Large intestine (tissue), 12 donors: Measurements from ENCODE around the gene TMEM115. TPM values are rescaled to one million over a fixed set of nuclear protein-coding genes. Genes with fewer than 3 reads are reported as not detected.

Experiments used
- DNase-seq, 2 donors: peaks; one replicate each; pipeline versions ENCODE4 v3.0.0 to v3.0.0-alpha.2; 2013
- H3K27ac ChIP-seq: one replicate; pipeline ENCODE4 v1.5.1; 2013; ENCODE audit warnings: low read length
- H3K27me3 ChIP-seq: 2 replicates; pipeline ENCODE4 v1.6.1; 2013; ENCODE audit warnings: low read length; ENCODE audit not compliant: control insufficient read depth, insufficient read depth
- H3K36me3 ChIP-seq: 2 replicates; pipeline ENCODE4 v1.6.1; 2013; ENCODE audit warnings: low read length; ENCODE audit not compliant: control insufficient read depth, insufficient read depth
- H3K4me1 ChIP-seq: one replicate; pipeline ENCODE4 v1.6.1; 2013; ENCODE audit warnings: low read length; ENCODE audit not compliant: control insufficient read depth, insufficient read depth
- H3K4me3 ChIP-seq: one replicate; pipeline ENCODE4 v1.5.1; 2013; ENCODE audit warnings: low read length
- H3K9me3 ChIP-seq: one replicate; pipeline ENCODE4 v1.6.1; 2013; ENCODE audit warnings: mild to moderate bottlenecking, low read depth, low read length, moderate library complexity; ENCODE audit not compliant: control insufficient read depth
- WGBS: methylation state at CpG from one replicate; pipeline ENCODE4 v1.1.5; 2013; ENCODE audit warnings: low lambda C conversion rate; ENCODE audit not compliant: insufficient coverage; 5-methylcytosine and 5-hydroxymethylcytosine counted together
- long read RNA-seq, 11 donors: transcript quantifications; one replicate each; lab custom pipeline, GENCODE V29; 2026
- polyA plus RNA-seq: library from polyadenylated mRNA; unstranded; fragments of 120-200 nt; gene quantifications from one replicate; pipeline ENCODE4 v1.2.1, GENCODE V29; 2013

TMEM115 gene
- polyA plus RNA-seq, result 44.2 TPM
- long read RNA-seq, donor 1, transcript TMEM115-201 (2 exons, 2,197 nt), result major isoform, 14 of 20 reads
- long read RNA-seq, donor 1, partial matches to known transcripts, result 6 of 20 reads
- long read RNA-seq, donor 1, other reads (novel, unspliced or antisense), result 0 of 20 reads
- long read RNA-seq, donor 2, transcript TMEM115-201 (2 exons, 2,197 nt), result major isoform, 50 of 50 reads
- long read RNA-seq, donor 2, partial matches to known transcripts, result 0 of 50 reads
- long read RNA-seq, donor 2, other reads (novel, unspliced or antisense), result 0 of 50 reads
- long read RNA-seq, donor 3, result 0 reads
- long read RNA-seq, donor 4, transcript TMEM115-201 (2 exons, 2,197 nt), result major isoform, 5 of 5 reads
- long read RNA-seq, donor 4, partial matches to known transcripts, result 0 of 5 reads
- long read RNA-seq, donor 4, other reads (novel, unspliced or antisense), result 0 of 5 reads
- long read RNA-seq, donor 5, transcript TMEM115-201 (2 exons, 2,197 nt), result major isoform, 13 of 13 reads
- long read RNA-seq, donor 5, partial matches to known transcripts, result 0 of 13 reads
- long read RNA-seq, donor 5, other reads (novel, unspliced or antisense), result 0 of 13 reads
- long read RNA-seq, donor 6, transcript TMEM115-201 (2 exons, 2,197 nt), result major isoform, 33 of 33 reads
- long read RNA-seq, donor 6, partial matches to known transcripts, result 0 of 33 reads
- long read RNA-seq, donor 6, other reads (novel, unspliced or antisense), result 0 of 33 reads
- long read RNA-seq, donor 7, transcript TMEM115-201 (2 exons, 2,197 nt), result major isoform, 11 of 11 reads
- long read RNA-seq, donor 7, partial matches to known transcripts, result 0 of 11 reads
- long read RNA-seq, donor 7, other reads (novel, unspliced or antisense), result 0 of 11 reads
- long read RNA-seq, donor 8, transcript TMEM115-201 (2 exons, 2,197 nt), result major isoform, 43 of 49 reads
- long read RNA-seq, donor 8, partial matches to known transcripts, result 6 of 49 reads
- long read RNA-seq, donor 8, other reads (novel, unspliced or antisense), result 0 of 49 reads
- long read RNA-seq, donor 9, transcript TMEM115-201 (2 exons, 2,197 nt), result major isoform, 35 of 35 reads
- long read RNA-seq, donor 9, partial matches to known transcripts, result 0 of 35 reads
- long read RNA-seq, donor 9, other reads (novel, unspliced or antisense), result 0 of 35 reads
- long read RNA-seq, donor 10, transcript TMEM115-201 (2 exons, 2,197 nt), result major isoform, 32 of 32 reads
- long read RNA-seq, donor 10, partial matches to known transcripts, result 0 of 32 reads
- long read RNA-seq, donor 10, other reads (novel, unspliced or antisense), result 0 of 32 reads
- long read RNA-seq, donor 11, transcript TMEM115-201 (2 exons, 2,197 nt), result major isoform, 24 of 24 reads
- long read RNA-seq, donor 11, partial matches to known transcripts, result 0 of 24 reads
- long read RNA-seq, donor 11, other reads (novel, unspliced or antisense), result 0 of 24 reads

GRCh38 chr3:50358911-50359759, at the start of gene TMEM115:
Gene TMEM115, minus strand, starts transcription at chr3:50359521. Its CDS starts 458 bp downstream, at chr3:50359063.
- H3K4me1 ChIP-seq, result peaks cover 31% of the 10 kb centered on the region
- peak; percentile 98 to 99 for DNase-seq
- peak within 1 kb of the TSS; percentile 96 for H3K4me3 ChIP-seq
- H3K9me3 ChIP-seq, result peaks cover 6% of the 10 kb centered on the region
- H3K27me3 ChIP-seq, result no peaks in the 10 kb centered on the region
- no CpG with 5 or more reads among the region's 64 CpGs for WGBS
- peaks cover 31% of the 10 kb centered on the region for H3K36me3 ChIP-seq
- H3K27ac ChIP-seq, result peak within 1 kb of the TSS; percentile 73

GRCh38 chr3:50408443-50408944, 49.2 kb upstream of the TMEM115 start:
- Histone ChIP-seq H3K4me1 (no peaks in the 10 kb centered on the region), H3K27ac (no peak overlapping the region), H3K36me3 (no peaks in the 10 kb centered on the region), H3K9me3 (peaks cover 3% of the 10 kb centered on the region), H3K4me3 (no peak overlapping the region), H3K27me3 (peaks cover 10% of the 10 kb centered on the region)
- no peak for DNase-seq
- no CpG with 5 or more reads among the region's 15 CpGs for WGBS

GRCh38 chr3:50406487-50406886, 47.2 kb upstream of the TMEM115 start:
- no peak for DNase-seq
- peaks cover 3% of the 10 kb centered on the region for H3K9me3 ChIP-seq
- H3K27me3 ChIP-seq, result peaks cover 4% of the 10 kb centered on the region
- no peaks in the 10 kb centered on the region for H3K4me1 ChIP-seq
- H3K4me3 ChIP-seq, result no peak overlapping the region
- no peaks in the 10 kb centered on the region for H3K36me3 ChIP-seq
- WGBS, result no CpG with 5 or more reads among the region's 1 CpG
- H3K27ac ChIP-seq, result no peak overlapping the region

GRCh38 chr3:50405249-50405648, 45.9 kb upstream of the TMEM115 start:
- no peak for DNase-seq
- Histone ChIP-seq H3K27ac (no peak overlapping the region), H3K4me3 (no peak overlapping the region), H3K27me3 (peaks cover 4% of the 10 kb centered on the region), H3K4me1 (no peaks in the 10 kb centered on the region), H3K9me3 (peaks cover 3% of the 10 kb centered on the region), H3K36me3 (no peaks in the 10 kb centered on the region)
- WGBS, result no CpG with 5 or more reads among the region's 8 CpGs

GRCh38 chr3:50401978-50402595, 42.8 kb upstream of the TMEM115 start:
- Histone ChIP-seq H3K27ac (no peak overlapping the region), H3K4me1 (no peaks in the 10 kb centered on the region), H3K36me3 (no peaks in the 10 kb centered on the region), H3K9me3 (peaks cover 3% of the 10 kb centered on the region), H3K27me3 (peaks cover 4% of the 10 kb centered on the region), H3K4me3 (no peak overlapping the region)
- DNase-seq, result no peak
- no CpG with 5 or more reads among the region's 5 CpGs for WGBS

GRCh38 chr3:50396502-50396901, 37.2 kb upstream of the TMEM115 start:
- Histone ChIP-seq H3K27ac (no peak overlapping the region), H3K36me3 (no peaks in the 10 kb centered on the region), H3K27me3 (no peaks in the 10 kb centered on the region), H3K9me3 (no peaks in the 10 kb centered on the region), H3K4me1 (peaks cover 4% of the 10 kb centered on the region), H3K4me3 (no peak overlapping the region)
- no peak for DNase-seq
- no CpG with 5 or more reads among the region's 10 CpGs for WGBS

GRCh38 chr3:50395070-50395860, 35.9 kb upstream of the TMEM115 start:
- Histone ChIP-seq H3K36me3 (no peaks in the 10 kb centered on the region), H3K27ac (no peak overlapping the region), H3K4me1 (peaks cover 15% of the 10 kb centered on the region), H3K27me3 (no peaks in the 10 kb centered on the region), H3K4me3 (no peak overlapping the region), H3K9me3 (no peaks in the 10 kb centered on the region)
- peak in 1 of 2 donors; percentile 36 for DNase-seq
- WGBS, result no CpG with 5 or more reads among the region's 10 CpGs

- Histone ChIP-seq H3K36me3 (no peaks in the 10 kb centered on the region), H3K4me3 (no peak overlapping the region), H3K27ac (no peak overlapping the region), H3K27me3 (no peaks in the 10 kb centered on the region), H3K4me1 (peaks cover 21% of the 10 kb centered on the region), H3K9me3 (no peaks in the 10 kb centered on the region)
- no peak for DNase-seq
- no CpG with 5 or more reads among the region's 5 CpGs for WGBS
Measured at GRCh38 chr3:50393061-50393460, 33.7 kb upstream of the TMEM115 start.
